Measurements from ENCODE around the gene UCN. TPM values are rescaled to one million over a fixed set of nuclear protein-coding genes. Genes with fewer than 3 reads are reported as not detected.
A peak's percentile ranks its signal among the peaks of the same experiment; 100 is the strongest.
"Not testable (repeated sequence)": the region's sequence is repeated elsewhere in the genome, so short reads cannot be mapped to it uniquely, and the experiment has no call there.

Gene UCN
- total RNA-seq, 1 donor from 2014 or later = not detected

DNA sequence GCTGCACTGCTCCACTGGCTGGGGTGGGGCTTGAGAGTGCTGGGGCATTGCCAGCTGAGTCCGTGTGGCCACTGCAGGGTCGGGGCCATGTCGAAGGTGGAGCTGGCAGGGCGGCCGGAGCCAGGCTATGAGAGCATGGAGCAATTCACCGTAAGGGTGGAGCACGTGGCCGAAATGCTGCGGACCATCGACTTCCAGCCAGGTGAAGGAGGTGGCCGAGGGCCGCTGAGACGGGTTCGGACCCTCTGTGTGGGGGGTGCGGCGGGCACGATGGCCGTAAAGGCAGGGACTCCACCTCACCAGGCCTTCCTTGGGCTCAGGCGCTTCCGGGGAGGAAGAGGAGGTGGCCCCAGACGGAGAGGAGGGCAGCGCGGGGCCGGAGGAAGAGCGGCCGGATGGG lies 2.1 kb downstream of the UCN start:
- peak overlapping the region; percentile 21 for H3K4me3 ChIP-seq (ENCODE audit: low read depth, low read length)
- TF ChIP-seq, protein P1, sequence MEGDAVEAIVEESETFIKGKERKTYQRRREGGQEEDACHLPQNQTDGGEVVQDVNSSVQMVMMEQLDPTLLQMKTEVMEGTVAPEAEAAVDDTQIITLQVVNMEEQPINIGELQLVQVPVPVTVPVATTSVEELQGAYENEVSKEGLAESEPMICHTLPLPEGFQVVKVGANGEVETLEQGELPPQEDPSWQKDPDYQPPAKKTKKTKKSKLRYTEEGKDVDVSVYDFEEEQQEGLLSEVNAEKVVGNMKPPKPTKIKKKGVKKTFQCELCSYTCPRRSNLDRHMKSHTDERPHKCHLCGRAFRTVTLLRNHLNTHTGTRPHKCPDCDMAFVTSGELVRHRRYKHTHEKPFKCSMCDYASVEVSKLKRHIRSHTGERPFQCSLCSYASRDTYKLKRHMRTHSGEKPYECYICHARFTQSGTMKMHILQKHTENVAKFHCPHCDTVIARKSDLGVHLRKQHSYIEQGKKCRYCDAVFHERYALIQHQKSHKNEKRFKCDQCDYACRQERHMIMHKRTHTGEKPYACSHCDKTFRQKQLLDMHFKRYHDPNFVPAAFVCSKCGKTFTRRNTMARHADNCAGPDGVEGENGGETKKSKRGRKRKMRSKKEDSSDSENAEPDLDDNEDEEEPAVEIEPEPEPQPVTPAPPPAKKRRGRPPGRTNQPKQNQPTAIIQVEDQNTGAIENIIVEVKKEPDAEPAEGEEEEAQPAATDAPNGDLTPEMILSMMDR (conservative IDR thresholded peaks at IDR 0.05; ENCODE audit: low read depth, low read length) = no peak
- no peak for DNase-seq (ENCODE audit: low read depth)

DNA sequence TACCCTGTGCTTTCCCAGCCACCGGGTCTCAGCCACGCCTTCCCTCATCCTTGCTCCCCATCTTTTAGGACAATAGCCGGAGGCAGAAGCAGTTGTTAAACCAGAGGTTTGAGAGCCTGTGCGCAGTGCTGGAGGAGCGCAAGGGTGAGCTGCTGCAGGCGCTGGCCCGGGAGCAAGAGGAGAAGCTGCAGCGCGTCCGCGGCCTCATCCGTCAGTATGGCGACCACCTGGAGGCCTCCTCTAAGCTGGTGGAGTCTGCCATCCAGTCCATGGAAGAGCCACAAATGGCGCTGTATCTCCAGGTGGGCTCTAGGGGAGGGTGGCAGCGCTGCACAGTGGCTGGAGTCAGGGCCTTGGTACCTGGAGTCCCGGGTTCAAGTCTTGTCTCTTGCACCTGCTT lies 2.7 kb downstream of the UCN start:
- no peak overlapping the region for H3K4me3 ChIP-seq (ENCODE audit: low read depth, low read length)
- TF ChIP-seq, protein P1 (conservative IDR thresholded peaks at IDR 0.05; ENCODE audit: low read depth, low read length) = no peak
- DNase-seq (ENCODE audit: low read depth) = no peak

DNA sequence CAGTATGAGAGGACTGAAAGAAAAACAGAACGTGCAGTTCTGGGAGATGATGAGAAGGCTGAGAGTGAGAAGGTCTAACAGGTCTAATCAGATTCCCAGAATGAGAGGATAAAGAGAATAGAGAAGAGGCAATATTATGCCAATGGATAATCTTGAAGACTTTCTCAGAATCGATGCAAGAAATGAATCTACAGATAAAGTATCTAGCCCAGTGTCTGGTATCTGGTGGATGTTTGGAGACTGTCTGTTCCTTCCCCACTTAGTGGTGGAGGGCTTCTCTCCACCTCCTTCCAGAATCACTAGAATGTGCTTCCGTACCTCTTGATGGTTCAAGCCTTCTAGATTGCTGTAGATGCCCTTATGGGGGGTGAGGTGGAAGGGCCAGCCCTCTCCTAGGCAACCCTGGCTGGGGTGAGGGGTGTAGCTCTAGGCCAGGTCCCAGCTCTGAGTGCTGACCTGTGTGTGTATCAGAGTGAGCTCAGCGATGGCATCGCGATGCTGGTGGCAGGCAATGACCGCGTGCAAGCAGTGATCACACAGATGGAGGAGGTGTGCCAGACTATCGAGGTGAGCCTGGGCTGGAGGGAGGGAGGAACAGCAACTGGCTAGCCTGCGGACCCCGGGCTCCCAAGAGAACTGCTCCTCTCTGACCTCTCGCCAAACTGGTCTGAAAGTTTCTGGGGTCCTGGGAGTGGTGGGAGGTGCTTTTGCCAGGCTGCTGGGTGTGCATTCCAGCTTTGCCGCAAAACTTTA lies 3.6 kb downstream of the UCN start:
- no peak for DNase-seq (ENCODE audit: low read depth)
- TF ChIP-seq, protein P1 (conservative IDR thresholded peaks at IDR 0.05; ENCODE audit: low read depth, low read length) = no peak
- H3K4me3 ChIP-seq (ENCODE audit: low read depth, low read length) = no peak overlapping the region

DNA sequence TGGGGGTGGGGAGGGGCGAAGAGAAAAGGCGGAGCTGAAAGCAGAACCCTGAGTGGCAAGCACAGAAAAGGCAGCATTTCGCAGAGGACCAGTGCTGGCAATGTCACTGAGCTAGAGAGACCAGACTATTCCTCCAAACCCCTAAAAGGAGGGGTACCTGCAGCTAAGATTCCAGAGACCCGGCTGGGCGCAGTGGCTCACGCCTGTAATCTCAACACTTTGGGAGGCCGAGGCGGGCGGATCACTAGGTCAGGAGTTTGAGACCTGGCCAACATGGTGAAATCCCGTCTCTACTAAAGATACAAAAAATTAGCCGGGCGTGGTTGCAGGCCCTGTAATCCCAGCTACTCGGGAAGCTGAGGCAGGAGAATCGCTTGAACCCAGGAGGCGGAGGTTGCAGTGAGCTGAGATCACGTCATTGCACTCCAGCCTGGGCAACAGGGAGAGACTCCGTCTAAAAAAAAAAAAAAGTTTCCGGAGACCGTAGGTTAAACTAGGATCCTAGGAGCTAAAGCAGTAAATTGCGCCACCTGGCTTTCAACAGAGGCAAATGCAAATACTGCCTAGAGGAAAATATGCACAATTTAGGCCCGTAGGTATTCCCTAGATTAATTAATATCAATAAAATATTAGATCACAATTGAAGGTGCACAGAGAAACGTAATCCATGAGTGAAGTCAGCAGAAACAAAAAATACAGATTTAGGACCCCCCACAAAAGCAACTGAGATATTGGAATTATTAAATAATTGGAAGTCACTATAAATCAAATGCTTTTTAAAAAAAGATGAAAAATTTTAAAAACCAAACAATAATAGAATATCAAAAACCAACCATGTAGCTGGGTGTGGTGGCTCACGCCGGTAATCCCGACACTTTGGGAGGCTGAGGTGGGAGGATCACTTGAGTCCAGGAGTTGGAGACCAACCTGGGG lies 4.9 kb downstream of the UCN start:
- TF ChIP-seq, protein P1 (conservative IDR thresholded peaks at IDR 0.05; ENCODE audit: low read depth, low read length) = peak; percentile 87
- peak overlapping the region; percentile 17 for H3K4me3 ChIP-seq (ENCODE audit: low read depth, low read length)
- no peak for DNase-seq (ENCODE audit: low read depth)

DNA sequence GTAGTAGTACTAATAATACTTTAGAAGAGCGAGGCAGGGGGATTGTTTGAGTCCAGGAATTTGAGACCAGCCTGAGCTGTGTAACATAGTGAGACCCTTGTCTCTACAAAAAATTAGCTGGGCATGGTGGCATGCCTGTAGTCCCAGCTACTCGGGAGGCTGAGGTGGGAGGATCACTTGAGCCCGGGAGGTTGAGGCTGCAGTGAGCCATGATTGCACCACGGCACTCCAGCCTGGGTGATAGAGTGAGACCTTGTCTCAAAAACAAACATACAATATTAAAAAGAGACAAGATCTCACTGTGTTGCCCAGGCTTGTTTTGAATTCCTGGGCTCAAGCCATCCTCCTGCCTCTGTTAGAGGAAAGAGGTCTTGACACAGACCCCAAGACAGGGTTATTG lies 7.6 kb downstream of the UCN start:
- H3K4me3 ChIP-seq (ENCODE audit: low read depth, low read length) = not testable (repeated sequence)

DNA sequence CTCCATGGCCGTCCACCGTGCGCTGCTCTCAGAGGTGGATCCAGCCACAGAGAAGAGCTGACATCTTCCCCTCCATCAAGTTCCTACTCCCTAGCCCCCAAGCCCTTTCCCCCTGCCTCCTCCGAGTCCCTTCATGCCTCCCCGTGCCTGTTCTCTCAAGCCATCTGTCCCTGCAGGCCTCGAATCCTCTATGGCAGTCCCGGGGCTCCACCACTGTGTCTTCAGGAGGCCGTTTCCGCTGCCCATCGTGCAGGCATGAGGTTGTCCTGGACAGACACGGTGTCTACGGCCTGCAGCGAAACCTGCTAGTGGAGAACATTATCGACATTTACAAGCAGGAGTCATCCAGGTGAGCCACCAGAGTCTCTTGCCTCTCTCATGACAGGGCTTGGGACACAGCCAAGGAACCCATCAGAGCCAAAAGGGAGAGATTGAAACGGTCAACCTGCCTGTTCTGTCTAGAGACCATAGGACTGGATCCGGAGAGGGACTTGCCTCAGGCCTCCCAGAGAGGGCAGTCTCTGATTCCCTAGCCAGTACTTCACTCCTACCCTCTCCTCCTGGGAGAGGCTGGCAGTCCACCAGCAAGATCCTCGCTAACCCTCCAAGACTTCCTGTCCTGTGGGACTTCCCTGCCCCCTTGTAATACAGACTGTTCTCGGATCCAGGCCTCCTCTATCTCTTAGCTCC lies 9.7 kb downstream of the UCN start:
- TF ChIP-seq, protein P1 (conservative IDR thresholded peaks at IDR 0.05; ENCODE audit: low read depth, low read length) = no peak
- no peak overlapping the region for H3K4me3 ChIP-seq (ENCODE audit: low read depth, low read length)
- no peak for DNase-seq (ENCODE audit: low read depth)

More for the DNA sequence above, 7.6 kb downstream of the UCN start:
- DNase-seq (ENCODE audit: low read depth) = not testable (repeated sequence)

DNA sequence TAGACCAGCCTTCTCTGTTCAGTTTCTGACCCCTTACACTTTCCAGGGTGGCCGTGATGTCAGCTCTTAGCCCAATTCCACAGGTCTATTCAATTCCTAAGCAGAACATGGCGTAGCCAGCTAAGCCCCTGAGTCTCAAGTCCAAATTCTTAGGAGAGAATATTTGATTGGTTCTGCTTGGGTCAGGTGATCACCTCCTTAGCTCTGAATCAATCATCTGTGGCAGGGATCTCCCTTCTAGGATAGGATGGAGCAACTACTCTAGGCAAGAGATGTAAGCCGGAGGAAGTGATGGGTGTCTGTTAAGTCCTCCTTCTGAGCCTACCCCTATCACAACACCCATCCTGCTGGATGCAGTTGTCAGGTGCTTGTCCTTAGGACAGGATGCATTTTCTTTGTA lies 11.1 kb downstream of the UCN start:
- no peak overlapping the region for H3K4me3 ChIP-seq (ENCODE audit: low read depth, low read length)
- DNase-seq (ENCODE audit: low read depth) = no peak
- TF ChIP-seq, protein P1 (conservative IDR thresholded peaks at IDR 0.05; ENCODE audit: low read depth, low read length) = no peak

Data from epithelial cell of proximal tubule (primary cell).